Astrocyte (in vitro differentiated cells and primary cell): ENCODE measurements around the gene TRIM10. TPM values are rescaled to one million over a fixed set of nuclear protein-coding genes. Genes with fewer than 3 reads are reported as not detected.

ENCODE experiments used
- DNase-seq: peaks from one replicate; pipeline ENCODE4 v3.0.0-alpha.2; 2010; ENCODE audit warnings: low read depth
- FAIRE-seq: peaks from 2 replicates; lab custom pipeline; 2011; peaks lifted over from hg19 to GRCh38; lab: Jason Lieb, UNC
- H2AFZ ChIP-seq: 2 replicates; pipeline ENCODE4 v1.6.0; 2012; ENCODE audit warnings: low read depth, low read length, inconsistent platforms
- H3K27ac ChIP-seq: 2 replicates; pipeline ENCODE4 v1.5.1; 2011; ENCODE audit warnings: low read depth, low read length, inconsistent platforms
- H3K27me3 ChIP-seq: 2 replicates; pipeline ENCODE4 v1.6.0; 2011; ENCODE audit warnings: low read length, inconsistent platforms; ENCODE audit not compliant: insufficient read depth
- H3K36me3 ChIP-seq: 2 replicates; pipeline ENCODE4 v1.5.1; 2011; ENCODE audit warnings: low read length, inconsistent platforms; ENCODE audit not compliant: insufficient read depth
- H3K4me1 ChIP-seq: 2 replicates; pipeline ENCODE4 v1.5.1; 2011; ENCODE audit warnings: low read length, inconsistent platforms; ENCODE audit not compliant: insufficient read depth
- H3K4me2 ChIP-seq: 2 replicates; pipeline ENCODE4 v1.6.0; 2012; ENCODE audit warnings: low read length, inconsistent platforms
- H3K4me3 ChIP-seq: 2 replicates; pipeline ENCODE4 v1.5.1; 2011; ENCODE audit warnings: low read depth, mild to moderate bottlenecking, low read length, inconsistent platforms; ENCODE audit not compliant: insufficient read depth
- H3K79me2 ChIP-seq: 2 replicates; pipeline ENCODE4 v1.6.0; 2012; ENCODE audit warnings: mild to moderate bottlenecking, low read length, inconsistent platforms; ENCODE audit not compliant: insufficient read depth
- H3K9ac ChIP-seq: 2 replicates; pipeline ENCODE4 v1.6.0; 2012; ENCODE audit warnings: mild to moderate bottlenecking, low read length, inconsistent platforms
- H3K9me3 ChIP-seq: 2 replicates; pipeline ENCODE4 v1.5.1; 2012; ENCODE audit warnings: low read depth, mild to moderate bottlenecking, low read length, inconsistent platforms; ENCODE audit not compliant: insufficient read depth
- H4K20me1 ChIP-seq: 2 replicates; pipeline ENCODE4 v1.6.0; 2012; ENCODE audit warnings: low read length, inconsistent platforms; ENCODE audit not compliant: insufficient read depth
- H3K27ac Mint-ChIP-seq: one replicate; pipeline ENCODE4 v1.8.0; 2021; ENCODE audit warnings: mild to moderate bottlenecking, mixed read lengths; ENCODE audit not compliant: unreplicated experiment
- H3K27me3 Mint-ChIP-seq: one replicate; pipeline ENCODE4 v1.8.0; 2021; ENCODE audit warnings: low read depth, mixed read lengths; ENCODE audit not compliant: unreplicated experiment
- H3K36me3 Mint-ChIP-seq: one replicate; pipeline ENCODE4 v1.8.0; 2021; ENCODE audit warnings: low read depth, mixed read lengths; ENCODE audit not compliant: unreplicated experiment
- H3K4me1 Mint-ChIP-seq: one replicate; pipeline ENCODE4 v1.8.0; 2021; ENCODE audit warnings: low read depth, mixed read lengths; ENCODE audit not compliant: unreplicated experiment
- H3K4me3 Mint-ChIP-seq: one replicate; pipeline ENCODE4 v1.8.0; 2021; ENCODE audit warnings: mild to moderate bottlenecking, moderate library complexity, mixed read lengths; ENCODE audit not compliant: unreplicated experiment
- H3K9me3 Mint-ChIP-seq: one replicate; pipeline ENCODE4 v1.8.0; 2021; ENCODE audit warnings: mild to moderate bottlenecking, mixed read lengths; ENCODE audit not compliant: unreplicated experiment
- CTCF ChIP-seq: IDR thresholded peaks from 2 replicates; pipeline ENCODE4 v1.5.1; 2011; ENCODE audit warnings: low read depth, mild to moderate bottlenecking, inconsistent platforms, low read length, moderate library complexity; ENCODE audit not compliant: insufficient read depth
- EZH2 ChIP-seq: IDR thresholded peaks from 2 replicates; pipeline ENCODE4 v1.6.1; 2012; ENCODE audit warnings: mild to moderate bottlenecking, low read length, inconsistent platforms; ENCODE audit not compliant: insufficient read depth
- total RNA-seq: library from RNA; stranded (reverse); gene quantifications from 2 replicates; pipeline ENCODE4 v1.2.1, GENCODE V29; 2021

TRIM10 gene
- total RNA-seq, 1 donor from 2014 or later = not detected

- FAIRE-seq = no peak
- no peak overlapping the region for H3K4me3 ChIP-seq
- Mint-ChIP-seq H3K36me3 (no peaks in the 10 kb centered on the region), H3K27me3 (peaks cover 68% of the 10 kb centered on the region), H3K27ac (no peak overlapping the region), H3K4me1 (no peaks in the 10 kb centered on the region), H3K4me3 (no peak overlapping the region), H3K9me3 (peaks cover 2% of the 10 kb centered on the region)
- no peak overlapping the region for H3K9ac ChIP-seq
- H3K27me3 ChIP-seq = peaks cover 66% of the 10 kb centered on the region
- H3K36me3 ChIP-seq = no peaks in the 10 kb centered on the region
- no peaks in the 10 kb centered on the region for H4K20me1 ChIP-seq
- no peak overlapping the region for H3K4me2 ChIP-seq
- H2AFZ ChIP-seq = no peak overlapping the region
- no peak for TF ChIP-seq EZH2
- H3K79me2 ChIP-seq = no peaks in the 10 kb centered on the region
- H3K4me1 ChIP-seq = peaks cover 5% of the 10 kb centered on the region
- no peak overlapping the region for H3K27ac ChIP-seq
- no peak for DNase-seq
- no peaks in the 10 kb centered on the region for H3K9me3 ChIP-seq
These were observed 11.7 kb upstream of the TRIM10 start for GRCh38 chr6:30172681-30173080.

DNA sequence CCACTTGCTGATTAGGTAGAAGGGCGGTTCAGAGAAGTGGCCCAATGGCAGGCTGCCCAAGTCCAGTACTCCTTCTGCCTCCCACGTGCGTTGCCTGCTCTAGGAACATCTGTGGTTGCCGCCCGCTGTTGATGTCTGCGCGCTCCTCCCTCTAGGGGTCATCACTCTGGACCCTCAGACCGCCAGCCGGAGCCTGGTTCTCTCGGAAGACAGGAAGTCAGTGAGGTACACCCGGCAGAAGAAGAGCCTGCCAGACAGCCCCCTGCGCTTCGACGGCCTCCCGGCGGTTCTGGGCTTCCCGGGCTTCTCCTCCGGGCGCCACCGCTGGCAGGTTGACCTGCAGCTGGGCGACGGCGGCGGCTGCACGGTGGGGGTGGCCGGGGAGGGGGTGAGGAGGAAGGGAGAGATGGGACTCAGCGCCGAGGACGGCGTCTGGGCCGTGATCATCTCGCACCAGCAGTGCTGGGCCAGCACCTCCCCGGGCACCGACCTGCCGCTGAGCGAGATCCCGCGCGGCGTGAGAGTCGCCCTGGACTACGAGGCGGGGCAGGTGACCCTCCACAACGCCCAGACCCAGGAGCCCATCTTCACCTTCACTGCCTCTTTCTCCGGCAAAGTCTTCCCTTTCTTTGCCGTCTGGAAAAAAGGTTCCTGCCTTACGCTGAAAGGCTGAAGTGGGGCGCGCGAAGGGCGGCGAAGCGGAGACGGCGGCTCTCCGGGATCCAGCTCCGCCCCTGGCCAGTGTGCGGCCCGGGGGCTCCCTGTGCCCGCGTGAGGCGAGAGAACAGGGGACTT, 10.9 kb upstream of the TRIM10 start:
- no peak overlapping the region for H3K4me3 Mint-ChIP-seq
- H3K27ac ChIP-seq = no peak overlapping the region
- H3K79me2 ChIP-seq = no peaks in the 10 kb centered on the region
- no peaks in the 10 kb centered on the region for H4K20me1 ChIP-seq
- no peak overlapping the region for H3K4me3 ChIP-seq
- no peaks in the 10 kb centered on the region for H3K36me3 ChIP-seq
- no peak for DNase-seq
- H3K36me3 Mint-ChIP-seq = no peaks in the 10 kb centered on the region
- no peaks in the 10 kb centered on the region for H3K9me3 ChIP-seq
- peak overlapping the region; percentile 58 for H3K4me2 ChIP-seq
- peaks cover 65% of the 10 kb centered on the region for H3K27me3 ChIP-seq
- FAIRE-seq = no peak
- peak; percentile 89 for TF ChIP-seq EZH2
- no peak for TF ChIP-seq CTCF
- H3K9ac ChIP-seq = no peak overlapping the region
- H3K4me1 Mint-ChIP-seq = no peaks in the 10 kb centered on the region
- H2AFZ ChIP-seq = peak overlapping the region; percentile 59
- peaks cover 5% of the 10 kb centered on the region for H3K4me1 ChIP-seq
- H3K27me3 Mint-ChIP-seq = peaks cover 70% of the 10 kb centered on the region
- no peak overlapping the region for H3K27ac Mint-ChIP-seq
- peaks cover 2% of the 10 kb centered on the region for H3K9me3 Mint-ChIP-seq

- no peaks in the 10 kb centered on the region for H3K4me1 Mint-ChIP-seq
- no peak overlapping the region for H3K4me3 Mint-ChIP-seq
- peaks cover 55% of the 10 kb centered on the region for H3K27me3 ChIP-seq
These were observed 8.9 kb upstream of the TRIM10 start for GRCh38 chr6:30169658-30170614.

More at GRCh38 chr6:30169658-30170614, 8.9 kb upstream of the TRIM10 start:
- H3K36me3 Mint-ChIP-seq = no peaks in the 10 kb centered on the region
- H2AFZ ChIP-seq = no peak overlapping the region
- no peak overlapping the region for H3K27ac ChIP-seq
- no peaks in the 10 kb centered on the region for H3K9me3 ChIP-seq
- TF ChIP-seq CTCF = peak; percentile 82
- TF ChIP-seq EZH2 = no peak
- H3K79me2 ChIP-seq = no peaks in the 10 kb centered on the region
- DNase-seq (peak; percentile 27), FAIRE-seq (no peak)
- H3K4me1 ChIP-seq = peaks cover 5% of the 10 kb centered on the region
- no peaks in the 10 kb centered on the region for H3K36me3 ChIP-seq
- no peak overlapping the region for H3K4me2 ChIP-seq
- H3K9me3 Mint-ChIP-seq = peaks cover 4% of the 10 kb centered on the region
- H4K20me1 ChIP-seq = no peaks in the 10 kb centered on the region
- H3K27ac Mint-ChIP-seq = no peak overlapping the region
- no peak overlapping the region for H3K9ac ChIP-seq
- no peak overlapping the region for H3K4me3 ChIP-seq
- peaks cover 68% of the 10 kb centered on the region for H3K27me3 Mint-ChIP-seq
